ENCODE data around the gene HIPK1. TPM values are rescaled to one million over a fixed set of nuclear protein-coding genes. Genes with fewer than 3 reads are reported as not detected.

Gene HIPK1
- total and polyA plus RNA-seq, 4 donors = 10.9 to 87.2 (median 54.5) TPM

GRCh38 chr1:113935970-113936369 is 6.8 kb downstream of the HIPK1 start:
- DNase-seq (no peak), ATAC-seq (ENCODE audit: insufficient read depth, low FRiP score) (no peak)
- TF ChIP-seq CTCF (IDR thresholded peaks at IDR 0.05; ENCODE audit: control extremely low read depth, extremely low read depth) = no peak
- peaks cover 2 to 8% (median 5%) of the 10 kb centered on the region in 4 donors for H3K36me3 ChIP-seq (ENCODE audit: control insufficient read depth in 4 of 4, insufficient read depth in 4 of 4, low read length in 4 of 4)
- 77 to 81% methylated on average over 1 of the region's 1 CpG for WGBS, 2 donors
- no peak overlapping the region for H3K27ac ChIP-seq (ENCODE audit: low read depth in 1 of 2, low read length in 1 of 2)
- no peak overlapping the region for H3K4me3 ChIP-seq
- H3K9ac ChIP-seq (ENCODE audit: insufficient read depth in 1 of 2, low read length in 2 of 2) = no peak overlapping the region
- no peaks in the 10 kb centered on the region for H3K27me3 ChIP-seq (ENCODE audit: control insufficient read depth in 3 of 3, insufficient read depth in 3 of 3, low read length in 2 of 3)
- H3K9me3 ChIP-seq (ENCODE audit: control insufficient read depth in 4 of 4, insufficient read depth in 3 of 4, low read length in 3 of 4) = no peaks in the 10 kb centered on the region
- H3K4me1 ChIP-seq (ENCODE audit: control insufficient read depth in 5 of 5, insufficient read depth in 5 of 5, low read length in 5 of 5) = peaks cover 2 to 17% (median 10%) of the 10 kb centered on the region in 5 donors

GRCh38 chr1:113937146-113937545 is 8.0 kb downstream of the HIPK1 start:
- H3K4me1 ChIP-seq (ENCODE audit: control insufficient read depth in 5 of 5, insufficient read depth in 5 of 5, low read length in 5 of 5) = peaks cover 0 to 14% (median 5%) of the 10 kb centered on the region in 5 donors
- no peak overlapping the region for H3K4me3 ChIP-seq
- no peak for DNase-seq

GRCh38 chr1:113938192-113938591 is 9.1 kb downstream of the HIPK1 start:
- 77 to 79% methylated on average over 5 of the region's 5 CpGs for WGBS, 2 donors
- H3K27me3 ChIP-seq (ENCODE audit: control insufficient read depth in 3 of 3, insufficient read depth in 3 of 3, low read length in 2 of 3) = no peaks in the 10 kb centered on the region
- no peak for TF ChIP-seq CTCF (IDR thresholded peaks at IDR 0.05; ENCODE audit: control extremely low read depth, extremely low read depth)
- DNase-seq = no peak
- ATAC-seq (ENCODE audit: insufficient read depth, low FRiP score) = no peak
- no peak overlapping the region for H3K9ac ChIP-seq (ENCODE audit: insufficient read depth in 1 of 2, low read length in 2 of 2)
- H3K4me3 ChIP-seq = no peak overlapping the region
- H3K9me3 ChIP-seq (ENCODE audit: control insufficient read depth in 4 of 4, insufficient read depth in 3 of 4, low read length in 3 of 4) = no peaks in the 10 kb centered on the region
- H3K36me3 ChIP-seq (ENCODE audit: control insufficient read depth in 4 of 4, insufficient read depth in 4 of 4, low read length in 4 of 4) = peaks cover 9 to 14% (median 10%) of the 10 kb centered on the region in 4 donors
- H3K27ac ChIP-seq (ENCODE audit: low read depth in 1 of 2, low read length in 1 of 2) = no peak overlapping the region
- peaks cover 0 to 14% (median 4%) of the 10 kb centered on the region in 5 donors for H3K4me1 ChIP-seq (ENCODE audit: control insufficient read depth in 5 of 5, insufficient read depth in 5 of 5, low read length in 5 of 5)

More at GRCh38 chr1:113937146-113937545, 8.0 kb downstream of the HIPK1 start:
- H3K9ac ChIP-seq (ENCODE audit: insufficient read depth in 1 of 2, low read length in 2 of 2) = no peak overlapping the region
- no peak for TF ChIP-seq CTCF (IDR thresholded peaks at IDR 0.05; ENCODE audit: control extremely low read depth, extremely low read depth)
- WGBS, 2 donors = 47 to 52% methylated on average over 1 of the region's 1 CpG
- no peak for ATAC-seq (ENCODE audit: insufficient read depth, low FRiP score)
- H3K27ac ChIP-seq (ENCODE audit: low read depth in 1 of 2, low read length in 1 of 2) = no peak overlapping the region
- H3K27me3 ChIP-seq (ENCODE audit: control insufficient read depth in 3 of 3, insufficient read depth in 3 of 3, low read length in 2 of 3) = no peaks in the 10 kb centered on the region
- no peaks in the 10 kb centered on the region for H3K9me3 ChIP-seq (ENCODE audit: control insufficient read depth in 4 of 4, insufficient read depth in 3 of 4, low read length in 3 of 4)
- peaks cover 6 to 14% (median 8%) of the 10 kb centered on the region in 4 donors for H3K36me3 ChIP-seq (ENCODE audit: control insufficient read depth in 4 of 4, insufficient read depth in 4 of 4, low read length in 4 of 4)

All from lung (tissue), 12 donors.